Activated T-cell treated with anti-CD3 and anti-CD28 coated beads, Interleukin-2, amount 50 U/mL, for 4 hours (primary cell): ENCODE results near the gene RASGRF1. TPM values are rescaled to one million over a fixed set of nuclear protein-coding genes. Genes with fewer than 3 reads are reported as not detected.
"Not testable (repeated sequence)": the region's sequence is repeated elsewhere in the genome, so short reads cannot be mapped to it uniquely, and the experiment has no call there.

Experiments
- ATAC-seq, 2 donors: fragments of 200-7000 bp; cut with Tn5 transposase; one replicate each; pipeline ENCODE4 v1.10.0; 2021
- DNase-seq: peaks from one replicate; pipeline ENCODE4 v3.0.0-alpha.2; 2020
- H3K27me3 Mint-ChIP-seq: one replicate; pipeline ENCODE4 v1.8.0; 2021; ENCODE audit warnings: low read depth, mixed read lengths
- H3K36me3 Mint-ChIP-seq: one replicate; pipeline ENCODE4 v1.8.0; 2022; ENCODE audit warnings: mixed read lengths; ENCODE audit not compliant: insufficient read depth
- H3K4me1 Mint-ChIP-seq: one replicate; pipeline ENCODE4 v1.8.0; 2021; ENCODE audit warnings: low read depth, mixed read lengths
- H3K4me3 Mint-ChIP-seq: one replicate; pipeline ENCODE4 v1.8.0; 2021; ENCODE audit warnings: mild to moderate bottlenecking, moderate library complexity, mixed read lengths
- H3K9me3 Mint-ChIP-seq: one replicate; pipeline ENCODE4 v1.8.0; 2021; ENCODE audit warnings: mixed read lengths
- total RNA-seq, 3 donors: library from RNA; stranded (reverse); gene quantifications; one replicate each; pipeline ENCODE4 v1.2.1, GENCODE V29; 2021

Gene RASGRF1
- total RNA-seq, 3 donors from 2014 or later: 0.05 TPM; not detected in 2

GRCh38 chr15:78933187-78933822 lies 157.3 kb downstream of the RASGRF1 start:
- Mint-ChIP-seq H3K27me3 (peaks cover 6% of the 10 kb centered on the region), H3K4me1 (peaks cover 11% of the 10 kb centered on the region), H3K4me3 (no peak overlapping the region), H3K36me3 (peaks cover 5% of the 10 kb centered on the region), H3K9me3 (no peaks in the 10 kb centered on the region)
- ATAC-seq (no peak), DNase-seq (no peak)

GRCh38 chr15:78932258-78932808 lies 158.2 kb downstream of the RASGRF1 start:
- ATAC-seq: no peak
- no peak overlapping the region for H3K4me3 Mint-ChIP-seq

GRCh38 chr15:78931439-78932257 lies 158.9 kb downstream of the RASGRF1 start:
- no peak for DNase-seq
- Mint-ChIP-seq H3K4me3 (no peak overlapping the region), H3K9me3 (no peaks in the 10 kb centered on the region), H3K36me3 (peaks cover 4% of the 10 kb centered on the region), H3K4me1 (no peaks in the 10 kb centered on the region), H3K27me3 (peaks cover 5% of the 10 kb centered on the region)
- ATAC-seq: no peak

More at GRCh38 chr15:78932258-78932808, 158.2 kb downstream of the RASGRF1 start:
- Mint-ChIP-seq H3K4me1 (peaks cover 7% of the 10 kb centered on the region), H3K9me3 (no peaks in the 10 kb centered on the region), H3K36me3 (peaks cover 4% of the 10 kb centered on the region), H3K27me3 (peaks cover 5% of the 10 kb centered on the region)
- DNase-seq: no peak

GRCh38 chr15:78930577-78931388 lies 159.8 kb downstream of the RASGRF1 start:
- DNase-seq: no peak
- no peaks in the 10 kb centered on the region for H3K4me1 Mint-ChIP-seq
- no peak for ATAC-seq
- H3K9me3 Mint-ChIP-seq: no peaks in the 10 kb centered on the region
- peaks cover 5% of the 10 kb centered on the region for H3K27me3 Mint-ChIP-seq
- no peak overlapping the region for H3K4me3 Mint-ChIP-seq
- peaks cover 4% of the 10 kb centered on the region for H3K36me3 Mint-ChIP-seq

- Mint-ChIP-seq H3K4me3 (no peak overlapping the region), H3K27me3 (peaks cover 4% of the 10 kb centered on the region), H3K9me3 (no peaks in the 10 kb centered on the region), H3K36me3 (peaks cover 4% of the 10 kb centered on the region), H3K4me1 (no peaks in the 10 kb centered on the region)
- DNase-seq (no peak), ATAC-seq (no peak)
These were observed 160.9 kb downstream of the RASGRF1 start for GRCh38 chr15:78929536-78930264.

- no peak overlapping the region for H3K4me3 Mint-ChIP-seq
- H3K27me3 Mint-ChIP-seq: no peaks in the 10 kb centered on the region
- no peaks in the 10 kb centered on the region for H3K4me1 Mint-ChIP-seq
- no peak for DNase-seq
- H3K9me3 Mint-ChIP-seq: no peaks in the 10 kb centered on the region
- no peaks in the 10 kb centered on the region for H3K36me3 Mint-ChIP-seq
- ATAC-seq: no peak
These were observed 161.9 kb downstream of the RASGRF1 start for GRCh38 chr15:78928616-78929093.

GRCh38 chr15:78928176-78928575 lies 162.4 kb downstream of the RASGRF1 start:
- not testable (repeated sequence) for H3K27me3 Mint-ChIP-seq, H3K4me3 Mint-ChIP-seq, ATAC-seq, DNase-seq, H3K36me3 Mint-ChIP-seq, H3K9me3 Mint-ChIP-seq, H3K4me1 Mint-ChIP-seq

- Mint-ChIP-seq H3K9me3 (no peaks in the 10 kb centered on the region), H3K4me1 (no peaks in the 10 kb centered on the region), H3K27me3 (no peaks in the 10 kb centered on the region), H3K4me3 (no peak overlapping the region), H3K36me3 (peaks cover 7% of the 10 kb centered on the region)
- no peak for ATAC-seq
- DNase-seq: no peak
These were observed 163.3 kb downstream of the RASGRF1 start for GRCh38 chr15:78927077-78927790.

GRCh38 chr15:78925956-78926743 lies 164.4 kb downstream of the RASGRF1 start:
- Mint-ChIP-seq H3K4me1 (no peaks in the 10 kb centered on the region), H3K36me3 (peaks cover 14% of the 10 kb centered on the region)
- no peak for ATAC-seq

GRCh38 chr15:78925076-78925624 lies 165.4 kb downstream of the RASGRF1 start:
- Mint-ChIP-seq H3K4me1 (no peaks in the 10 kb centered on the region), H3K36me3 (peaks cover 15% of the 10 kb centered on the region), H3K9me3 (no peaks in the 10 kb centered on the region), H3K27me3 (no peaks in the 10 kb centered on the region), H3K4me3 (no peak overlapping the region)
- ATAC-seq: no peak
- DNase-seq: no peak

More at GRCh38 chr15:78925956-78926743, 164.4 kb downstream of the RASGRF1 start:
- no peak overlapping the region for H3K4me3 Mint-ChIP-seq
- H3K9me3 Mint-ChIP-seq: no peaks in the 10 kb centered on the region
- DNase-seq: no peak
- no peaks in the 10 kb centered on the region for H3K27me3 Mint-ChIP-seq

- DNase-seq: no peak
- Mint-ChIP-seq H3K9me3 (no peaks in the 10 kb centered on the region), H3K27me3 (no peaks in the 10 kb centered on the region), H3K36me3 (peaks cover 18% of the 10 kb centered on the region), H3K4me3 (no peak overlapping the region), H3K4me1 (no peaks in the 10 kb centered on the region)
- ATAC-seq: no peak
These were observed 166.9 kb downstream of the RASGRF1 start for GRCh38 chr15:78923480-78924360.
